KMS-11 (cell line): ENCODE measurements around the gene NUP188.

Source experiments
- H2AFZ ChIP-seq: fragments of 200-600 bp; sonication (generic); 2 replicates; pipeline ENCODE4 v1.6.1; 2016; ENCODE audit warnings: antibody characterized with exemption, mixed run types, low read depth
- H3K27ac ChIP-seq: fragments of 200-600 bp; sonication (generic); 2 replicates; pipeline ENCODE4 v1.6.1; 2016; ENCODE audit warnings: mild to moderate bottlenecking, mixed run types
- H3K27me3 ChIP-seq: fragments of 200-600 bp; sonication (generic); 2 replicates; pipeline ENCODE4 v1.6.1; 2017; ENCODE audit warnings: mild to moderate bottlenecking, low read depth, mixed run types, moderate library complexity; ENCODE audit not compliant: insufficient read depth
- H3K36me3 ChIP-seq: fragments of 200-600 bp; sonication (generic); 2 replicates; pipeline ENCODE4 v1.6.1; 2017; ENCODE audit warnings: mild to moderate bottlenecking, mixed run types; ENCODE audit not compliant: insufficient read depth
- H3K4me1 ChIP-seq: fragments of 200-600 bp; sonication (generic); 2 replicates; pipeline ENCODE4 v1.6.1; 2016; ENCODE audit warnings: mild to moderate bottlenecking, low read depth, mixed run types; ENCODE audit not compliant: poor library complexity, severe bottlenecking
- H3K4me2 ChIP-seq: fragments of 200-600 bp; sonication (generic); 2 replicates; pipeline ENCODE4 v1.7.0; 2016; ENCODE audit warnings: mild to moderate bottlenecking, mixed run types
- H3K4me3 ChIP-seq: fragments of 200-600 bp; sonication (generic); IDR thresholded peaks from 2 replicates; pipeline ENCODE4 v1.6.1; 2017; ENCODE audit warnings: low read depth, low read length, mixed read lengths; ENCODE audit not compliant: insufficient read depth
- H3K79me2 ChIP-seq: fragments of 200-600 bp; sonication (generic); 2 replicates; pipeline ENCODE4 v1.6.1; 2016; ENCODE audit warnings: low read depth, mixed run types; ENCODE audit not compliant: insufficient read depth
- H3K9ac ChIP-seq: fragments of 200-600 bp; sonication (generic); 2 replicates; pipeline ENCODE4 v1.6.1; 2016; ENCODE audit warnings: mild to moderate bottlenecking, mixed run types
- H4K20me1 ChIP-seq: fragments of 200-600 bp; sonication (generic); 2 replicates; pipeline ENCODE4 v1.6.1; 2016; ENCODE audit warnings: mild to moderate bottlenecking, mixed run types; ENCODE audit not compliant: insufficient read depth
- CTCF ChIP-seq: fragments of 200-600 bp; sonication (generic); conservative IDR thresholded peaks from 2 replicates; pipeline ENCODE4 v1.6.1; 2017; ENCODE audit warnings: low read depth, mild to moderate bottlenecking, antibody characterized with exemption, low read length, moderate library complexity, mixed read lengths

Gene NUP188

GRCh38 chr9:128913048-128913900 lies 34.2 kb upstream of the NUP188 start:
- no peak overlapping the region for H3K4me3 ChIP-seq
- H3K4me1 ChIP-seq, result no peaks in the 10 kb centered on the region
- H3K27me3 ChIP-seq, result no peaks in the 10 kb centered on the region
- no peak for TF ChIP-seq CTCF
- H3K79me2 ChIP-seq, result no peaks in the 10 kb centered on the region
- no peak overlapping the region for H3K27ac ChIP-seq
- H2AFZ ChIP-seq, result no peak overlapping the region
- no peaks in the 10 kb centered on the region for H4K20me1 ChIP-seq
- no peaks in the 10 kb centered on the region for H3K36me3 ChIP-seq
- H3K4me2 ChIP-seq, result no peak overlapping the region
- H3K9ac ChIP-seq, result no peak overlapping the region

- no peaks in the 10 kb centered on the region for H3K4me1 ChIP-seq
- H3K36me3 ChIP-seq, result no peaks in the 10 kb centered on the region
- H4K20me1 ChIP-seq, result no peaks in the 10 kb centered on the region
- no peaks in the 10 kb centered on the region for H3K79me2 ChIP-seq
- no peak overlapping the region for H3K4me2 ChIP-seq
- no peaks in the 10 kb centered on the region for H3K27me3 ChIP-seq
- no peak for TF ChIP-seq CTCF
- H2AFZ ChIP-seq, result no peak overlapping the region
- no peak overlapping the region for H3K27ac ChIP-seq
- no peak overlapping the region for H3K9ac ChIP-seq
- H3K4me3 ChIP-seq, result no peak overlapping the region
Observed at GRCh38 chr9:128913995-128914772, 33.3 kb upstream of the NUP188 start.

GRCh38 chr9:128916204-128916603 lies 31.3 kb upstream of the NUP188 start:
- Histone ChIP-seq H3K4me2 (no peak overlapping the region), H3K79me2 (no peaks in the 10 kb centered on the region), H3K4me3 (no peak overlapping the region), H3K36me3 (no peaks in the 10 kb centered on the region), H3K4me1 (no peaks in the 10 kb centered on the region), H3K9ac (no peak overlapping the region), H4K20me1 (no peaks in the 10 kb centered on the region), H3K27ac (no peak overlapping the region), H3K27me3 (no peaks in the 10 kb centered on the region), H2AFZ (no peak overlapping the region)
- TF ChIP-seq CTCF, result no peak

- H3K4me2 ChIP-seq, result no peak overlapping the region
- H3K79me2 ChIP-seq, result no peaks in the 10 kb centered on the region
- TF ChIP-seq CTCF, result no peak
- no peaks in the 10 kb centered on the region for H3K4me1 ChIP-seq
- H3K4me3 ChIP-seq, result no peak overlapping the region
- no peaks in the 10 kb centered on the region for H3K27me3 ChIP-seq
- no peak overlapping the region for H3K9ac ChIP-seq
- no peak overlapping the region for H3K27ac ChIP-seq
- H3K36me3 ChIP-seq, result no peaks in the 10 kb centered on the region
- no peaks in the 10 kb centered on the region for H4K20me1 ChIP-seq
- H2AFZ ChIP-seq, result no peak overlapping the region
Observed at GRCh38 chr9:128916745-128917144, 30.8 kb upstream of the NUP188 start.
